Trophoblast cell (in vitro differentiated cells and primary cell): ENCODE data around the gene GOLGA3.

Source experiments
- DNase-seq, 2 donors: peaks; one replicate each; pipeline ENCODE4 v3.0.0-alpha.2; 2016
- H2AFZ ChIP-seq: 2 replicates; pipeline ENCODE4 v1.6.1; 2013; ENCODE audit warnings: low read length, moderate library complexity, mild to moderate bottlenecking; ENCODE audit not compliant: insufficient read depth, poor library complexity
- H2AK5ac ChIP-seq: 2 replicates; pipeline ENCODE4 v1.6.1; 2013; ENCODE audit warnings: mild to moderate bottlenecking, low read length
- H2BK120ac ChIP-seq: 2 replicates; pipeline ENCODE4 v1.6.1; 2013; ENCODE audit warnings: low read length, mild to moderate bottlenecking, moderate library complexity; ENCODE audit not compliant: insufficient read depth, poor library complexity
- H2BK12ac ChIP-seq: 2 replicates; pipeline ENCODE4 v1.6.1; 2013; ENCODE audit warnings: mild to moderate bottlenecking, low read length, moderate library complexity
- H2BK5ac ChIP-seq: 2 replicates; pipeline ENCODE4 v1.6.1; 2013; ENCODE audit warnings: low read length, low read depth, moderate library complexity, mild to moderate bottlenecking; ENCODE audit not compliant: poor library complexity
- H3K14ac ChIP-seq: 2 replicates; pipeline ENCODE4 v1.6.1; 2013; ENCODE audit warnings: mild to moderate bottlenecking, low read length
- H3K18ac ChIP-seq: 2 replicates; pipeline ENCODE4 v1.6.1; 2013; ENCODE audit warnings: mild to moderate bottlenecking, low read length
- H3K23ac ChIP-seq: 2 replicates; pipeline ENCODE4 v1.6.1; 2013; ENCODE audit warnings: low read length
- H3K27ac ChIP-seq: 2 replicates; pipeline ENCODE4 v1.5.1; 2013; ENCODE audit warnings: low read depth, mild to moderate bottlenecking, inconsistent platforms, low read length, moderate library complexity
- H3K27me3 ChIP-seq: 2 replicates; pipeline ENCODE4 v1.6.1; 2013; ENCODE audit warnings: inconsistent platforms, mild to moderate bottlenecking, low read length, moderate library complexity; ENCODE audit not compliant: insufficient read depth
- H3K36me3 ChIP-seq, 2 experiments: 1 replicate in 1 of 2; 2 replicates in 1 of 2; pipeline ENCODE4 v1.6.1; 2013; ENCODE audit warnings: low read length in 2 of 2, mild to moderate bottlenecking in 2 of 2, moderate library complexity in 1 of 2; ENCODE audit not compliant: insufficient read depth in 2 of 2, control insufficient read depth in 1 of 2
- H3K4ac ChIP-seq: 2 replicates; pipeline ENCODE4 v1.6.1; 2013; ENCODE audit warnings: low read depth, mild to moderate bottlenecking, low read length, moderate library complexity
- H3K4me1 ChIP-seq, 2 experiments: 1 replicate in 1 of 2; 2 replicates in 1 of 2; pipeline ENCODE4 v1.6.1; 2013; ENCODE audit warnings: low read length in 2 of 2, mild to moderate bottlenecking in 2 of 2, moderate library complexity in 1 of 2; ENCODE audit not compliant: insufficient read depth in 2 of 2, control insufficient read depth in 1 of 2
- H3K4me2 ChIP-seq: 2 replicates; pipeline ENCODE4 v1.6.1; 2013; ENCODE audit warnings: inconsistent platforms, mild to moderate bottlenecking, low read length, moderate library complexity
- H3K4me3 ChIP-seq: 2 replicates; pipeline ENCODE4 v1.5.1; 2013; ENCODE audit warnings: mild to moderate bottlenecking, low read depth, low read length, inconsistent platforms
- H3K79me1 ChIP-seq: one replicate; pipeline ENCODE4 v1.6.1; 2013; ENCODE audit warnings: low read length
- H3K79me2 ChIP-seq: 2 replicates; pipeline ENCODE4 v1.6.1; 2013; ENCODE audit warnings: low read length, mild to moderate bottlenecking; ENCODE audit not compliant: control insufficient read depth, insufficient read depth, poor library complexity
- H3K9ac ChIP-seq: 2 replicates; pipeline ENCODE4 v1.6.1; 2013; ENCODE audit warnings: mild to moderate bottlenecking, low read length
- H3K9me3 ChIP-seq: 2 replicates; pipeline ENCODE4 v1.6.1; 2013; ENCODE audit warnings: low read depth, mild to moderate bottlenecking, control low read depth, inconsistent platforms, low read length; ENCODE audit not compliant: insufficient read depth
- H4K12ac ChIP-seq: 2 replicates; pipeline ENCODE4 v1.6.1; 2013; ENCODE audit warnings: low read depth, mild to moderate bottlenecking, low read length, moderate library complexity
- H4K8ac ChIP-seq: 2 replicates; pipeline ENCODE4 v1.6.1; 2013; ENCODE audit warnings: low read depth, mild to moderate bottlenecking, low read length, moderate library complexity
- H4K91ac ChIP-seq: one replicate; pipeline ENCODE4 v1.6.1; 2013; ENCODE audit warnings: low read depth, mild to moderate bottlenecking, low read length, moderate library complexity
- WGBS: extraction: QIAGEN DNeasy Blood & Tissue Kit; methylation state at CpG from one replicate; pipeline ENCODE4 v1.1.7; 2013; ENCODE audit warnings: missing lambda C conversion rate; ENCODE audit not compliant: insufficient read length, insufficient coverage; ENCODE audit errors: extremely low coverage; 5-methylcytosine and 5-hydroxymethylcytosine counted together

GOLGA3 gene

GRCh38 chr12:132824053-132824452 lies 4.6 kb downstream of the GOLGA3 start:
- no peak overlapping the region for H2AK5ac ChIP-seq
- no peak overlapping the region for H4K12ac ChIP-seq
- H2BK12ac ChIP-seq = no peak overlapping the region
- no peak overlapping the region for H2BK120ac ChIP-seq
- no peak overlapping the region for H2AFZ ChIP-seq
- peaks cover 17% of the 10 kb centered on the region for H3K79me2 ChIP-seq
- H3K4me3 ChIP-seq = no peak overlapping the region
- no peak overlapping the region for H4K8ac ChIP-seq
- no peak overlapping the region for H3K14ac ChIP-seq
- peaks cover 3% of the 10 kb centered on the region for H3K9me3 ChIP-seq
- H3K79me1 ChIP-seq = peaks cover 9% of the 10 kb centered on the region
- no peak overlapping the region for H3K18ac ChIP-seq
- H3K23ac ChIP-seq = no peak overlapping the region
- H3K27me3 ChIP-seq = no peaks in the 10 kb centered on the region
- peaks cover 52 to 59% of the 10 kb centered on the region in 2 experiments for H3K36me3 ChIP-seq
- no peak overlapping the region for H3K9ac ChIP-seq
- no peak for DNase-seq
- no CpG with 5 or more reads among the region's 7 CpGs for WGBS
- H4K91ac ChIP-seq = no peak overlapping the region
- no peak overlapping the region for H3K27ac ChIP-seq
- H3K4me2 ChIP-seq = no peak overlapping the region
- H2BK5ac ChIP-seq = no peak overlapping the region
- peaks cover 0 to 3% of the 10 kb centered on the region in 2 experiments for H3K4me1 ChIP-seq
- H3K4ac ChIP-seq = no peak overlapping the region

DNA sequence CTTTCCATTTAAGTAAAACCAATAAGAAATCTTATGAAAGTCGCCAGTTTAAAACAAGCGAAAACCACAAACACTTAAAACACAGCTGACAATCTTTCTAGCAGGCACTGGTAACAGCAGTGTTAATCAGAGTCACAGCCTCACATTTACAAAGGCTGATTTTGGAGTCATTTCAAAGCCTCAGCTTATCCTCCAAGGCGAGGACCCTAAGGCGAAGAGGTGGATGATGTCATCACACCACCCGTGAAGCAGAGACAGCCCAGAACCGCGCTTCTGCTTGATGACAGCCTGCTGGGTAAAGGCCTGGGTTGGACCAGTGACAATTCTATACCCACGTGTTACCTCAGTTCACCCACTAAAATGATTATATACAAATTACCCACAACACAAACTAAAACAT lies 10.1 kb downstream of the GOLGA3 start:
- WGBS = no CpG with 5 or more reads among the region's 8 CpGs
- Histone ChIP-seq H2AK5ac (no peak overlapping the region), H3K9me3 (no peaks in the 10 kb centered on the region), H4K91ac (no peak overlapping the region), H3K23ac (no peak overlapping the region), H3K27me3 (no peaks in the 10 kb centered on the region), H4K8ac (no peak overlapping the region), H3K79me1 (no peaks in the 10 kb centered on the region), H3K4me1 (no peaks in the 10 kb centered on the region), H3K4ac (no peak overlapping the region), H3K9ac (no peak overlapping the region), H3K79me2 (no peaks in the 10 kb centered on the region), H3K27ac (no peak overlapping the region), H2BK5ac (no peak overlapping the region), H3K14ac (no peak overlapping the region), H3K4me2 (no peak overlapping the region), H2BK12ac (no peak overlapping the region), H4K12ac (no peak overlapping the region), H3K18ac (no peak overlapping the region), H2AFZ (no peak overlapping the region), H3K4me3 (no peak overlapping the region), H2BK120ac (no peak overlapping the region), H3K36me3 (peaks cover 70 to 73% of the 10 kb centered on the region in 2 experiments)
- DNase-seq = no peak

GRCh38 chr12:132814232-132814631 lies 14.4 kb downstream of the GOLGA3 start:
- Histone ChIP-seq H2BK120ac (no peak overlapping the region), H3K27ac (no peak overlapping the region), H2AFZ (no peak overlapping the region), H3K79me2 (no peaks in the 10 kb centered on the region), H3K4me2 (no peak overlapping the region), H3K4me1 (no peaks in the 10 kb centered on the region), H4K8ac (no peak overlapping the region), H3K9me3 (no peaks in the 10 kb centered on the region), H3K14ac (no peak overlapping the region), H2BK12ac (no peak overlapping the region), H3K23ac (no peak overlapping the region), H3K9ac (no peak overlapping the region), H2AK5ac (no peak overlapping the region), H3K4ac (no peak overlapping the region), H4K12ac (no peak overlapping the region), H3K36me3 (peaks cover 68 to 73% of the 10 kb centered on the region in 2 experiments), H2BK5ac (no peak overlapping the region), H3K79me1 (no peaks in the 10 kb centered on the region), H3K27me3 (no peaks in the 10 kb centered on the region), H3K4me3 (no peak overlapping the region), H3K18ac (no peak overlapping the region), H4K91ac (no peak overlapping the region)
- no CpG with 5 or more reads among the region's 21 CpGs for WGBS
- no peak for DNase-seq

DNA sequence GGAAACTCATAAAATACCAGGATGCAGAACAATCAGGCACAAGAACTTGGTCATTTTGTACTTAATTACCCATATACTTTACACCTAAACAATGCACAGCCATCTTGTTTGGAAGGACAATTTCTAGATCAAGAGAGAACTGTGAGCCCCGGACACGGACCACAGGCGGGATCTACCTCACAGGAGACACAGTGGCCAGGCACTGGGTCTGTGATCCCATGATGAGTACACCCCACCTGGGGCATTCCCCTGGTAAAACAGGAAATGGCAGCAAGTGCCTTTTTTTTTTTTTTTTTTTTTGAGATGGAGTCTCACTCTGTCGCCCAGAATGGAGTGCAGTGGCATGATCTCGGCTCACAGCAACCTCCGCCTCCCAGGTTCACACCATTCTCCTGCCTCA lies 15.2 kb downstream of the GOLGA3 start:
- WGBS = no CpG with 5 or more reads among the region's 6 CpGs
- Histone ChIP-seq H3K4me3 (no peak overlapping the region), H3K9me3 (no peaks in the 10 kb centered on the region), H3K23ac (no peak overlapping the region), H3K79me1 (no peaks in the 10 kb centered on the region), H2BK120ac (no peak overlapping the region), H3K14ac (no peak overlapping the region), H3K4me1 (no peaks in the 10 kb centered on the region), H2AFZ (no peak overlapping the region), H3K4me2 (no peak overlapping the region), H2BK5ac (no peak overlapping the region), H3K27me3 (no peaks in the 10 kb centered on the region), H3K27ac (no peak overlapping the region), H3K9ac (no peak overlapping the region), H3K36me3 (peaks cover 66 to 69% of the 10 kb centered on the region in 2 experiments), H3K4ac (no peak overlapping the region), H4K8ac (no peak overlapping the region), H2AK5ac (no peak overlapping the region), H4K12ac (no peak overlapping the region), H4K91ac (no peak overlapping the region), H2BK12ac (no peak overlapping the region), H3K79me2 (no peaks in the 10 kb centered on the region), H3K18ac (no peak overlapping the region)
- no peak for DNase-seq
